Choroid plexus epithelial cell (primary cell): ENCODE measurements around the gene KAT5.
A peak's percentile ranks its signal among the peaks of the same experiment; 100 is the strongest.

Source experiments
- DNase-seq: peaks from one replicate; pipeline ENCODE4 v3.0.0-alpha.2; 2010; ENCODE audit warnings: low read depth
- H3K4me3 ChIP-seq: 2 replicates; pipeline ENCODE4 v1.5.1; 2011; ENCODE audit warnings: low read depth, mild to moderate bottlenecking, control low read depth, low read length, moderate library complexity
- CTCF ChIP-seq: conservative IDR thresholded peaks from 2 replicates; pipeline ENCODE4 v1.5.1; 2011; ENCODE audit warnings: low read depth, mild to moderate bottlenecking, control low read depth, inconsistent platforms, low read length, moderate library complexity

Gene KAT5

GRCh38 chr11:65718531-65718930, 6.5 kb downstream of the KAT5 start:
- TF ChIP-seq CTCF, result no peak
- DNase-seq, result no peak
- no peak overlapping the region for H3K4me3 ChIP-seq

GRCh38 chr11:65718964-65719492, 7.0 kb downstream of the KAT5 start:
- TF ChIP-seq CTCF, result no peak
- H3K4me3 ChIP-seq, result peak overlapping the region; percentile 91
- peak; percentile 24 for DNase-seq

GRCh38 chr11:65719871-65720210, 7.8 kb downstream of the KAT5 start:
- H3K4me3 ChIP-seq, result peak overlapping the region; percentile 91
- TF ChIP-seq CTCF, result peak; percentile 31
- DNase-seq, result peak; percentile 48

GRCh38 chr11:65720211-65720934, 8.3 kb downstream of the KAT5 start, which contains the start of gene RNASEH2C:
RNASEH2C (minus strand) TSS chr11:65720798; CDS start chr11:65720758, 40 bp downstream.
- peak; percentile 88 for DNase-seq
- H3K4me3 ChIP-seq, result peak within 1 kb of the TSS; percentile 91
- TF ChIP-seq CTCF, result no peak

DNA sequence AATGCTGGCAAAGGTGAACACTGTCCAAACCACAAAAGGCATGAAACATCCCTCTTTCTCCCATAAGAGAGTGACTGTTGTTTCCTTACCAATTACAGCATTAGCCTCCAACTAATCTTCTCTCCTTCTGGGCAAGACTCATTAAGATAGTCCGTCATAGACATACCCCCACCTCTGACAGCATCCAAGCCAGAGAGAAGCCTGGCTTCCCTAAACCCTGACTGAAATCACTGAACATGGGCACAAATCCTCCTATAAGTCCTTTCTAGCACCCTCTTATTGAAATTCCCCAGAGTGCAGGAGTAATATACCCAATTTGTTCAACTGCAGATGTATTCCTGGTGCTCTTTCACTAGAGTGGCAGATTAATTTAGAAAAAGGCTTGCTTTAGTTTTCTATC, 10.2 kb downstream of the KAT5 start:
- no peak for DNase-seq
- no peak for TF ChIP-seq CTCF
- no peak overlapping the region for H3K4me3 ChIP-seq

GRCh38 chr11:65726660-65727059, 14.6 kb downstream of the KAT5 start:
- no peak for DNase-seq

More at GRCh38 chr11:65726660-65727059, 14.6 kb downstream of the KAT5 start:
- peak; percentile 17 for TF ChIP-seq CTCF
- H3K4me3 ChIP-seq, result no peak overlapping the region
